Neural progenitor cell (in vitro differentiated cells): ENCODE results near the gene KCNH1.

Experiments
- EZH2 ChIP-seq: fragments of 200-600 bp; sonication (generic); IDR thresholded peaks from 2 replicates; pipeline ENCODE4 v1.6.1; 2017; ENCODE audit warnings: antibody characterized with exemption, mild to moderate bottlenecking, moderate library complexity
- EZH2phosphoT487 ChIP-seq: fragments of 200-600 bp; sonication (generic); IDR thresholded peaks from 2 replicates; pipeline ENCODE4 v1.6.1; 2017; ENCODE audit warnings: antibody characterized with exemption
- TF ChIP-seq, protein P1 (sequence below): fragments of 200-600 bp; sonication (generic); IDR thresholded peaks from 2 replicates; pipeline ENCODE4 v1.5.1; 2017; ENCODE audit warnings: antibody characterized with exemption, mild to moderate bottlenecking

DNA sequence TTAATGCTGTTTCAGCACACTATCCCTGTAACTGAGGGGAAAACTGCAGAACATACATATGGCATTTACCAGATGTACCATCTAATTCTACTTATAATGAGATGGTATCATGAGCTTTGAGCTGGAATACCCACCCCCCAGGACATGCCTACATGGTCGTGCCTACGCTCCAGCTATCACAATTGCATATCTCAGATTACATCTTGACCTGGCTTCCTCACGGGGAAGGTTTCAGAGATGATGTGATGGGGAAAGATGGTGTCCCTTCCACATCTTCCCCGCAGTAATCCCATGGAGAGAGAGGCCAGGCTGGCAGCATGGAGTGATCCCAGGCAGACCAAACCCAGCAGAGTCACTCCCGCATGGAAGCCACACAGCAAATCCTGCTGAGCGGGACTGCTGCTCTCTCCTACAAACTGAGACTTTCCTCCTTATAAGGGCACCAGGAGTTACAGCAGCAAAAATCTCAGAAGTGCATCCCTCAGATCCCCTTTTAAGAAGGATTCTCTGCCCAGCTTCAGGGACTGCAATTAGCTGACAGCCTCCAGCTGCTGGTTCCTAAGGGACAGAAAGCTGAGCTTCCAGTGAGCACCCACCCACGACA is 67.1 kb downstream of the KCNH1 start:
- TF ChIP-seq, protein P1, sequence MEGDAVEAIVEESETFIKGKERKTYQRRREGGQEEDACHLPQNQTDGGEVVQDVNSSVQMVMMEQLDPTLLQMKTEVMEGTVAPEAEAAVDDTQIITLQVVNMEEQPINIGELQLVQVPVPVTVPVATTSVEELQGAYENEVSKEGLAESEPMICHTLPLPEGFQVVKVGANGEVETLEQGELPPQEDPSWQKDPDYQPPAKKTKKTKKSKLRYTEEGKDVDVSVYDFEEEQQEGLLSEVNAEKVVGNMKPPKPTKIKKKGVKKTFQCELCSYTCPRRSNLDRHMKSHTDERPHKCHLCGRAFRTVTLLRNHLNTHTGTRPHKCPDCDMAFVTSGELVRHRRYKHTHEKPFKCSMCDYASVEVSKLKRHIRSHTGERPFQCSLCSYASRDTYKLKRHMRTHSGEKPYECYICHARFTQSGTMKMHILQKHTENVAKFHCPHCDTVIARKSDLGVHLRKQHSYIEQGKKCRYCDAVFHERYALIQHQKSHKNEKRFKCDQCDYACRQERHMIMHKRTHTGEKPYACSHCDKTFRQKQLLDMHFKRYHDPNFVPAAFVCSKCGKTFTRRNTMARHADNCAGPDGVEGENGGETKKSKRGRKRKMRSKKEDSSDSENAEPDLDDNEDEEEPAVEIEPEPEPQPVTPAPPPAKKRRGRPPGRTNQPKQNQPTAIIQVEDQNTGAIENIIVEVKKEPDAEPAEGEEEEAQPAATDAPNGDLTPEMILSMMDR, result no peak
- TF ChIP-seq EZH2phosphoT487 (no peak), EZH2 (no peak)
